GM08714 (cell line): ENCODE measurements around the gene CLMN.
"Not testable (repeated sequence)": the region's sequence is repeated elsewhere in the genome, so short reads cannot be mapped to it uniquely, and the experiment has no call there.

Experiments
- H3K4me3 ChIP-seq: fragments of 200-500 bp; sonication (Bioruptor generic); 2 replicates; pipeline ENCODE4 v1.5.1; 2014; ENCODE audit warnings: mild to moderate bottlenecking, low read length, inconsistent platforms
- ZNF274 ChIP-seq: IDR thresholded peaks from 2 replicates; pipeline ENCODE4 v1.6.1; 2012; ENCODE audit warnings: mild to moderate bottlenecking, low read depth, low read length

The CLMN gene

GRCh38 chr14:95147597-95147996 lies 172.1 kb downstream of the CLMN start:
- H3K4me3 ChIP-seq = no peak overlapping the region
- no peak for TF ChIP-seq ZNF274

- TF ChIP-seq ZNF274 = no peak
- H3K4me3 ChIP-seq = no peak overlapping the region
These were observed 173.5 kb downstream of the CLMN start for GRCh38 chr14:95146079-95146771.

GRCh38 chr14:95144849-95145248 lies 174.9 kb downstream of the CLMN start:
- H3K4me3 ChIP-seq = no peak overlapping the region
- no peak for TF ChIP-seq ZNF274

GRCh38 chr14:95143808-95144620 lies 175.7 kb downstream of the CLMN start:
- H3K4me3 ChIP-seq = no peak overlapping the region; the same call in 1 of the 2 replicates
- TF ChIP-seq ZNF274 = no peak

GRCh38 chr14:95142208-95142607 lies 177.5 kb downstream of the CLMN start:
- H3K4me3 ChIP-seq = no peak overlapping the region
- TF ChIP-seq ZNF274 = no peak

- H3K4me3 ChIP-seq = no peak overlapping the region
- TF ChIP-seq ZNF274 = no peak
These were observed 178.0 kb downstream of the CLMN start for GRCh38 chr14:95141684-95142083.

- H3K4me3 ChIP-seq = no peak overlapping the region
- TF ChIP-seq ZNF274 = no peak
These were observed 179.4 kb downstream of the CLMN start for GRCh38 chr14:95140060-95140858.

GRCh38 chr14:95138876-95139275 lies 180.8 kb downstream of the CLMN start:
- no peak for TF ChIP-seq ZNF274

GRCh38 chr14:95138455-95138854 lies 181.3 kb downstream of the CLMN start:
- H3K4me3 ChIP-seq = not testable (repeated sequence)

More at GRCh38 chr14:95138876-95139275, 180.8 kb downstream of the CLMN start:
- no peak overlapping the region for H3K4me3 ChIP-seq

- no peak for TF ChIP-seq ZNF274
- H3K4me3 ChIP-seq = no peak overlapping the region
These were observed 181.9 kb downstream of the CLMN start for GRCh38 chr14:95137804-95138167.

GRCh38 chr14:95137164-95137803 lies 182.4 kb downstream of the CLMN start:
- TF ChIP-seq ZNF274 = no peak
- H3K4me3 ChIP-seq = no peak overlapping the region

GRCh38 chr14:95136631-95137030 lies 183.1 kb downstream of the CLMN start:
- no peak overlapping the region for H3K4me3 ChIP-seq
- no peak for TF ChIP-seq ZNF274

GRCh38 chr14:95134304-95134933 lies 185.3 kb downstream of the CLMN start:
- no peak for TF ChIP-seq ZNF274
- no peak overlapping the region for H3K4me3 ChIP-seq

GRCh38 chr14:95133282-95133681 lies 186.4 kb downstream of the CLMN start:
- no peak overlapping the region for H3K4me3 ChIP-seq
- no peak for TF ChIP-seq ZNF274
